OCI-LY3 (cell line): ENCODE data around the gene MDGA2.

Experiments
- CTCF ChIP-seq: fragments of 200-600, 300-600 bp; sonication (generic); IDR thresholded peaks from 2 replicates; pipeline ENCODE4 v1.5.1; 2014; ENCODE audit warnings: antibody characterized with exemption, low read length, low read depth
- EZH2phosphoT487 ChIP-seq: fragments of 200-600 bp; shearing (Covaris generic); IDR thresholded peaks from 2 replicates; pipeline ENCODE4 v1.6.1; 2018; ENCODE audit warnings: antibody characterized with exemption, mixed run types, low read depth

GRCh38 chr14:46940611-46941010 lies 734.8 kb downstream of the MDGA2 start:
- TF ChIP-seq CTCF (no peak), EZH2phosphoT487 (no peak)
